Limb (tissue), 2 donors: ENCODE results near the gene TMEM235.

Experiments used
- DNase-seq, 2 donors: peaks; one replicate each; pipeline ENCODE4 v3.0.0-alpha.2; 2016; ENCODE audit errors: extremely low spot score in 2 of 2

TMEM235 gene

DNA sequence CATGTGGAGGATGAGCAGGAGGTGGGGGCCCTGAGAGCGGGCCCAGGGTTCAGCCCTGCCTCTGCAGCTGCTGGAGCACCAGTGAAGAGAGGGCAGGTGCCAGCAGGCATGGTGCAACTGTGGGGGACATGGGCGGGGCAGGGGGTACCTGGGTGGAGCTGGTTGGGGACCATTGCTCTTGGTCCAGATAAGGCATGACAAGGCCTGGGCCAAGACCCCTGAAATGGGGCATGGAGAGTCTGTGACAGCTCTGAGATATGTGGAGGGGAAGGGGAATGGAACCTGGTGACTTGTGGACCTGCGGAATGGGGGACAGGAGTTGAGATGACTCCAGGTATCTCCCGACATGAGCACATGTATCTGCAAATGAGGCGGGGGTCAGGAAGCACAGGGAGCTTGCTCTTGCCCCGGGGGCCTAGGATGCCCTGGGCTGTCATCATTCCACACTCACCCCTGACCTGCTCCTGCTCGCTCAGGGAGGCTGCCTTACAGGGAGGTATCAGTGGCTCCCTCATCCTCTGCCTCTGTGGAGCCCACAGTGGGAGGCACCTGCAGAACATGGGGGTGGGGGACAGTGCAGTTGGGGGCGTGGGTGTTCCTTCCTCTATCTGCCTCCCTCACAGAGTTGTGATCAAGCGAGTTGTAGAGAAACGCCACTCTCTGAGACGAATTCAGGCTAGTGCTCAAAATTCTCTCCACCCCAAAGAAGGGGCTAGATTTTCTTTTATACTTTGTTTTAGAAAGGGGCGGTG lies 40.2 kb downstream of the TMEM235 start:
- peak in 1 of 2 donors; percentile 23 for DNase-seq

GRCh38 chr17:78272181-78272913 lies 40.9 kb downstream of the TMEM235 start:
- peak; percentile 61 to 75 for DNase-seq

DNA sequence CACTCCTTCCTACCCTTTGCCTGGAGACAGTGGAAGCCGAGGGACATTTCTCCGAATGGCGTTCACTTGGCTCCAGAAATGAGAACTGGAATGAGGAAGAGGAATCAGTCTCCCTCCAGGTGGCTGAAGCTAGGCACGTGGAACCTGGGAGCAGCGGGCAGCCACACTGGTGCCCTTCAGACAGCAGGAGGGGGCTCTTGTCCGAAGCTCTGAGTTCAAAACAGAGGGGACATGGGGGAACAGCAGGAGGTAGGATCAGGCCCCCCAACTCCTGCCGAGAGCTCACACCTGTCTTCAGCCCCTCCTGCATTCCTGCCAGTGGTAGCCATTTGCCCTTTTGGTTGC lies 41.5 kb downstream of the TMEM235 start:
- no peak for DNase-seq

- no peak for DNase-seq
Measured at GRCh38 chr17:78273813-78274212, 42.4 kb downstream of the TMEM235 start.

DNA sequence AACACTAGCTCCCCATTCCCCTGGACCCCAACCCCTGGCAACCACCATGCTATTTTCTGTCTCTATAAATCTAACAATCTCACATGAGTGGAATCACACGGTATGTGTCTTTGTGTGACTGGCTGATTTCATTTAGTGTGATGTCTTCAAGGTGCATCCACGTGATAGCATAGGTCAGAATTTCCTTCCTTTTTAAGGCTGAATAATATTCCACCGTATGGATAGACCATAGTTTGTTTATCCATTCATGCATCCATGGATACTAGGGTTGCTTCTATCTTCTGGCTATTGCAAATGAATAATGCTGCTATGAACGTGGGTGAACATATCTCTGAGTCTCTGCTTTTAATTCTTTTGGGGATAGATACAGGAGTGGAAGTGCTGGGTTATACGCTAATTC lies 43.9 kb downstream of the TMEM235 start:
- DNase-seq, result no peak

- peak in 1 of 2 donors; percentile 22 for DNase-seq
Measured at GRCh38 chr17:78276098-78276887, 44.9 kb downstream of the TMEM235 start.

- peak in 1 of 2 donors; percentile 48 for DNase-seq
Measured at GRCh38 chr17:78278139-78278741, 46.8 kb downstream of the TMEM235 start.

- peak in 1 of 2 donors; percentile 22 for DNase-seq
Measured at GRCh38 chr17:78279360-78279990, 48.0 kb downstream of the TMEM235 start.

DNA sequence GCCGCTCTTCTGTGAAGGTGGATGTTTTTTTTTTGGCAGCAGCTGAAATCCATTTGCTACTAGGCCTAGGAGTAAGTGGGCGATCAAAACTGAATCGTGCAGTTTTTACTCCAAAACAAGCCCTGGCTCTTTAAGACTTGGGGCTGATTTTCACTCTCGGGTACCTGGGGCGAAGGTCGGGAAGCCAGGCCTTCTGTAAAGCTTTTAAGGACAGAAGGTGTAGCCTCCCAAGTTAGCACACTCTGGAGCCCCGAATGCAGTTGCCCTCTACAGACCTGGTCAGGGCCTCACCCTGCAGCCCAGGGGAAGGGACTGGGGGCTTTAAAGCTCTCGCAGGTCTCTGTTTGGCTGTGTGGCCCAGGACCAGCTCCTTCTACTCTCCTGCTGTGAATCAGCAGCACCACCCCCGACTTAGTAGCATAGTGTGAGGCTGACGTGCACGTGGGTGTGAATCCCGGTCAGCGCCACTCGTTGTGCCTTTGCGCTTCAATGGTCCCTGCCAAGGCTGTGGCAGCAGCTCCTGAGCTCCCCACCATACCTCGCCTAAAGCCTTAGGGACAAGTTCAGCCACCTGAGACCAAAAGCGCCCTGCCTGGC lies 49.9 kb downstream of the TMEM235 start:
- DNase-seq, result peak in 1 of 2 donors; percentile 18

GRCh38 chr17:78284146-78284545 lies 52.7 kb downstream of the TMEM235 start:
- DNase-seq, result no peak

DNA sequence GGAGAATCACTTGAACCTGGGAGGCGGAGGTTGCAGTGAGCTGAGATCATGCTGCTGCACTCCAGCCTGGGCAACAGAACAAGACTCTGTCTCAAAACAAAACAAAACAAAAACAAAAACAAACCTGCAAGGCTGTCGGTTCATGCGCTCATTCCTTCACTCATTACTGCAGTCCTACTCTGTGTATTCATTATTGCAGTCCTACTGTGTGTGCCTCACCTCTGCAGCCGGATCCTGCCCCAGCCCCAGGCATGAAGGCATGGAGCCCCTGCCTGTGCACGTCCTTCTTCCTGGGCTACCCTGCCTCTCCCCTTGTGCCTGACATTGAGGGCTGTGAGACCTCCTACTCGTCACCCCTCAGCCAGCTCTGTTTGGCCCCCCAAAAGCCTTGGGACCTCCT lies 57.6 kb downstream of the TMEM235 start:
- no peak for DNase-seq

DNA sequence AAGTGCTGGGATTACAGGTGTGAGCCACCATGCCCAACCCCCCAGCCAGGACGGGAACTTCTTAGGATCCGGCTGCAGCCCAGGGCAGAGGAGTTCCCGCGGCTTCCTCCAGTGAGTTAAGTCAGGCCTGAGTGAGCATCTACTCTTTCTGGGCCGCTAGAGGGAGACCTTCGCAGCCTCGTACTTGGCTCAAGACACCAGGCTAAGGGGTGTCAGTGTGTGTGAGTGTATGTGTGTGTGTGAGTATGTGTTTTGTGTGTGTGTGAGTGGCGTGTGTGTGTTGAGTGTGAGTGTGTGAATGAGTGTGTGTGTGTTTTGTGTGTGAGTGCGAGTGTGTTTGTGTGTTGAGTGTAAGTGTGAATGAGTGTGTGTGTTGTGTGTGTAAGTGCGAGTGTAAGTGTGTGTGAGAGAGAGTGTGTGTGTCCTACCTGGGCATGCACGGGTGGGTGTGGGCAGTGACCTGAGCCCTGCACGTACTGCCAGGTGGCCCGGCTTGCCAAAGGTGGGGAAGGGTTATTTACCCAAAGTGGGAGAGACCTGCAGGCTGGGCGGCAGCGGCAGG lies 58.5 kb downstream of the TMEM235 start:
- peak; percentile 77 to 92 for DNase-seq
